ENCODE data around the gene FAIM2. TPM values are rescaled to one million over a fixed set of nuclear protein-coding genes. Genes with fewer than 3 reads are reported as not detected.

The FAIM2 gene
- total RNA-seq, 2 donors from 2014 or later, result 2.8 TPM

- DNase-seq (ENCODE audit: low spot score) (no peak), ATAC-seq (ENCODE audit: insufficient number of reproducible peaks, low FRiP score, low read depth) (no peak)
- Histone ChIP-seq H3K9me3 (no peaks in the 10 kb centered on the region), H3K27me3 (replicated peaks; ENCODE audit: insufficient read depth) (no peaks in the 10 kb centered on the region), H3K36me3 (no peaks in the 10 kb centered on the region), H3K4me3 (no peak overlapping the region), H3K27ac (no peak overlapping the region), H3K4me1 (ENCODE audit: control insufficient read depth in 1 of 2, low read depth in 2 of 2) (no peaks in the 10 kb centered on the region)
- TF ChIP-seq, protein P1, sequence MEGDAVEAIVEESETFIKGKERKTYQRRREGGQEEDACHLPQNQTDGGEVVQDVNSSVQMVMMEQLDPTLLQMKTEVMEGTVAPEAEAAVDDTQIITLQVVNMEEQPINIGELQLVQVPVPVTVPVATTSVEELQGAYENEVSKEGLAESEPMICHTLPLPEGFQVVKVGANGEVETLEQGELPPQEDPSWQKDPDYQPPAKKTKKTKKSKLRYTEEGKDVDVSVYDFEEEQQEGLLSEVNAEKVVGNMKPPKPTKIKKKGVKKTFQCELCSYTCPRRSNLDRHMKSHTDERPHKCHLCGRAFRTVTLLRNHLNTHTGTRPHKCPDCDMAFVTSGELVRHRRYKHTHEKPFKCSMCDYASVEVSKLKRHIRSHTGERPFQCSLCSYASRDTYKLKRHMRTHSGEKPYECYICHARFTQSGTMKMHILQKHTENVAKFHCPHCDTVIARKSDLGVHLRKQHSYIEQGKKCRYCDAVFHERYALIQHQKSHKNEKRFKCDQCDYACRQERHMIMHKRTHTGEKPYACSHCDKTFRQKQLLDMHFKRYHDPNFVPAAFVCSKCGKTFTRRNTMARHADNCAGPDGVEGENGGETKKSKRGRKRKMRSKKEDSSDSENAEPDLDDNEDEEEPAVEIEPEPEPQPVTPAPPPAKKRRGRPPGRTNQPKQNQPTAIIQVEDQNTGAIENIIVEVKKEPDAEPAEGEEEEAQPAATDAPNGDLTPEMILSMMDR (IDR thresholded peaks at IDR 0.05), result no peak
Observed at GRCh38 chr12:49894751-49895148, 8.9 kb downstream of the FAIM2 start.

DNA sequence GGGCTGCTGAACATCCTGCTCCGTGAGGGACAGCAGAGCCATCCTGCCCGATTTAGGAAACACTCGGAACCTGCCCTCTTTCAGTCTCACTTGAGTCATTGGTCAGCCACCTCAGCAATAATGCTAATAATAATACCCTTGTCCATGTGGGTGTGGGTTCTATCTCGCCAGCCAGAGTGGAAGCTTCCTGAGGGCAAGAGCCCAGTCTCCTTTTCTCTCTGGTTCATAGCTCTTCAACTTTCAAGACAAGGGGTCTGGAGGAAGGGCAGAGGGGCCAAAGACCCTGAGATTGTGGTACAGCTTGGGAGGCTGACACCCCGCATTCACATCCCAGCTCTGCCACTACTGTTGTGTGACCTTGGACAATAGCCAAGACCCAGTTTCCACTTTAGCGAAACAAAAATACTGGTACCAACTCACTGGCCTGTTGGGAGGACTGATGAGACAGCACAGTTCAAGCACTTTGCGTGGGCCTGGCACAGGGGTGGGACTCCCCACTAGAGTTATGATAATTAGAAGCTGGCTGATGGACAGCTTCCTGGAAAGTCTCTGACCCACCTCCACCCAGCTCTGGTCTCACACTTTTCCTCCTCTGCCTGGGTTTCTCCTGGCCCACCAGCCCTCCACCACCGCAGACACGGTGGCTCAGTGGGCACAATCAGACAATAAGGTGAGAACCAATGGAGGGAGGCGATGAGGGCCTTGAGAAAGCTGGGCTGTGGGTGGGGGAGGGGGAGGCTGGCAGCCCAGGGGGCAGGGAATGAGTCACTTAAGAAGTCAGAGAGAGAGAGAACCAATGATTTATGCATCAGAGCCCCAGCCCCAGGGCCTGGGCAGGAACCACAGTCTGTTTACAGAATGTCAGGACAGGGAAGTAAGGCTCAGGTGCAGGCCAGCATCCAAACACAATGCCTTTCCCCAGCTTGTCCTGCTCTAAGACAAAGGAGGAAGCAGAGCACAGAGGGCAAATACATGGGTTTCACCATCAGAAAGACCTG is 9.6 kb downstream of the FAIM2 start:
- Histone ChIP-seq H3K27me3 (replicated peaks; ENCODE audit: insufficient read depth) (no peaks in the 10 kb centered on the region), H3K4me3 (no peak overlapping the region), H3K36me3 (no peaks in the 10 kb centered on the region), H3K4me1 (ENCODE audit: control insufficient read depth in 1 of 2, low read depth in 2 of 2) (no peaks in the 10 kb centered on the region), H3K27ac (no peak overlapping the region), H3K9me3 (no peaks in the 10 kb centered on the region)
- DNase-seq (ENCODE audit: low spot score) (no peak), ATAC-seq (ENCODE audit: insufficient number of reproducible peaks, low FRiP score, low read depth) (no peak)
- TF ChIP-seq, protein P1 (IDR thresholded peaks at IDR 0.05), result no peak

- ATAC-seq (ENCODE audit: insufficient number of reproducible peaks, low FRiP score, low read depth) (no peak), DNase-seq (ENCODE audit: low spot score) (no peak)
- H3K27me3 ChIP-seq (replicated peaks; ENCODE audit: insufficient read depth), result no peaks in the 10 kb centered on the region
- TF ChIP-seq, protein P1 (IDR thresholded peaks at IDR 0.05), result no peak
- no peaks in the 10 kb centered on the region for H3K4me1 ChIP-seq (ENCODE audit: control insufficient read depth in 1 of 2, low read depth in 2 of 2)
- no peak overlapping the region for H3K4me3 ChIP-seq
- no peaks in the 10 kb centered on the region for H3K9me3 ChIP-seq
- H3K27ac ChIP-seq, result no peak overlapping the region
- no peaks in the 10 kb centered on the region for H3K36me3 ChIP-seq
Observed at GRCh38 chr12:49892732-49893317, 10.9 kb downstream of the FAIM2 start.

DNA sequence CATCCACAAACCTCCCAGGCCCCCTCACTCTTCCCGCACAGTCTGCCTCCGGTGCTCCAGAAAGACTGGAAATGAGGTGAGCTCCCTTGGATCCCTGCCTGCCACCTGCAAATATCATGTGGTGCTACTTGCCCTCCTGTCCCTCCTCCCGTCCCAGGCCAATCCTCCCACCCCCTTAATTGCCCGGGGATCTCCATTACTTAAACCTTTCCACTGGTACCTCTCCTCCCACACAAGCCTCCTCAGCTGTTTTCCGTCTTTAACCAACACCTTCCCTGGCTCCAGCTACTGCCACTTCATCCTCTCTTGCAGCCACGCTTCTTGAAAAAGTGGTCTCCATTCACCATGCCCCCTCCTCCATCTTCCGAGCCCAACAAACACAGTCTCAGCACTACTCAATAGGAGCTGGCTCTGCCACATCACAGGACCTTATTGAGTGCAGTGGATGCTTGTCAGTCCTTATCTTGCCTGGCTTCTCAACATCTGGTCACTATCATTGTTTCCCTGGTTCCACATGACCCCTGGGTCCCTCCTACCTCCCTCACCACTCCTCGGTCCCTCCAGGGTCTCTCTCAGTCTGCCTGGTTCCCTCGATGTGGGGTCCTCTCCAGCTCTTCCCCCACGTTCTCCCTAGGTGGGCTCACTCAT is 11.5 kb downstream of the FAIM2 start:
- Histone ChIP-seq H3K36me3 (no peaks in the 10 kb centered on the region), H3K9me3 (no peaks in the 10 kb centered on the region), H3K27me3 (replicated peaks; ENCODE audit: insufficient read depth) (no peaks in the 10 kb centered on the region), H3K4me1 (ENCODE audit: control insufficient read depth in 1 of 2, low read depth in 2 of 2) (no peaks in the 10 kb centered on the region), H3K4me3 (no peak overlapping the region), H3K27ac (no peak overlapping the region)
- DNase-seq (ENCODE audit: low spot score) (no peak), ATAC-seq (ENCODE audit: insufficient number of reproducible peaks, low FRiP score, low read depth) (no peak)
- TF ChIP-seq, protein P1 (IDR thresholded peaks at IDR 0.05), result no peak

DNA sequence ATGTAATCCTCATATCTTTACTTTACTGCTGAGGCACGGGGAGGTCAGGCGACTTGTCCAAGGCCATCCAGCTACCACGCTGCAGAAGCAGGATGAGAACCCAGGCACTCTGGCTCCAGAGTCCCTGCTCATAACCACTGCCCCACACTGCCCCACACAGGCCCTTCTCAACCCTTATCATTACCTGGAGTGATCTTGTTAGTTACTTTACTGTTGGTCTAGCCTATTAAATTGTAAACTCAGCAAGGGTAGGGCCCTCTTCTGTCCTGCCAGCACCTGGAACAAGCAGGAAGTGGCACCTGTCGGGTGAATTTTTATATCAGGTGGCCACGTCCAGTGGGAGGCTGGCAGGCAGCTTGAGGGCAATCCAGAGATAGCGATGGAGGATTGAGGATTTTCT is 12.2 kb downstream of the FAIM2 start:
- Histone ChIP-seq H3K4me1 (ENCODE audit: control insufficient read depth in 1 of 2, low read depth in 2 of 2) (no peaks in the 10 kb centered on the region), H3K27ac (no peak overlapping the region), H3K36me3 (no peaks in the 10 kb centered on the region), H3K9me3 (no peaks in the 10 kb centered on the region), H3K27me3 (replicated peaks; ENCODE audit: insufficient read depth) (no peaks in the 10 kb centered on the region), H3K4me3 (no peak overlapping the region)
- TF ChIP-seq, protein P1 (IDR thresholded peaks at IDR 0.05), result no peak
- no peak for DNase-seq (ENCODE audit: low spot score)
- ATAC-seq (ENCODE audit: insufficient number of reproducible peaks, low FRiP score, low read depth), result no peak

All from thoracic aorta (tissue), 2 donors.